CD4-positive, alpha-beta T cell treated with Interleukin-21 for 1 hour (primary cell): ENCODE measurements around the gene CDH23.

Source experiments
- DNase-seq: peaks from one replicate; pipeline ENCODE4 v3.0.0-alpha.2; 2020

Gene CDH23

GRCh38 chr10:71715026-71715425 lies 318.3 kb downstream of the CDH23 start:
- DNase-seq = no peak

DNA sequence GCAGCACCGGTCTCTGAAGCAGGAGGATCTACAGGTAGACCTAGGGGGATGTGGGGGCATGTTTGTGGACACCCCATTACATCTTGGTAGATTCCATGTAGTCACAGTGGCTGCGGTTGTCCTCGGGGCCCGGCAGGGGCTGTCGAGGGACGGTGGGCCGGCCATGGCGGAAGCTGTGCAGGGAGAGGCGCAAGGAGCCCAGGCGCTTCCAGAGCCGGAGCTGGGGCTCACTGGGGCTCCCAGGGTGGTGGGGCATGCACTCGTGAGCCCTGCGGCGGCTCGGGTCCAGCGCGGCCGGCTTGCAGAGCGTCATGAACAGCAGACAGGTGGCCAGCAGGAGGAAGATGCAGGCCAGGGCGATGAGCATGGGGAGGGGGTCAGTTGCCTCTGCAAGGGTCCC lies 319.1 kb downstream of the CDH23 start:
- no peak for DNase-seq

DNA sequence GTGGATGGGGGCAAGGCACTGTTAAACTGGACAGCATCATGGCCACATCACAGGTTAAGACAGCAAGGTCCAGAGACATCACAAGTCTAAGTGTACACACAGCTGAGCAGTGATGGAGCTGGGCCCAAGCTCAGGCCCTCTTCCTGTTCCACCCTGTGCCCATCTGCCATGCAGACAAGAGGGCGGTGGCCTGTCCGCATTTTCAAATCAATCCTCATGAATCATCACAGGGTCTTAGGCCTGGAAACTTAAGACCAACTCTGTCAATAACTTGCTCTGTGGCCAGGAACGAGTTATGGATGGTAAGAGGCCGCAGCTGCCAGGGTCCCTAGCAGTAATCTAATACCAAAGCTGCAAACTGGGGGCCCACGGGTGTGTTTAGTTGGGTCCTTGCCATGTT lies 319.7 kb downstream of the CDH23 start:
- no peak for DNase-seq

DNA sequence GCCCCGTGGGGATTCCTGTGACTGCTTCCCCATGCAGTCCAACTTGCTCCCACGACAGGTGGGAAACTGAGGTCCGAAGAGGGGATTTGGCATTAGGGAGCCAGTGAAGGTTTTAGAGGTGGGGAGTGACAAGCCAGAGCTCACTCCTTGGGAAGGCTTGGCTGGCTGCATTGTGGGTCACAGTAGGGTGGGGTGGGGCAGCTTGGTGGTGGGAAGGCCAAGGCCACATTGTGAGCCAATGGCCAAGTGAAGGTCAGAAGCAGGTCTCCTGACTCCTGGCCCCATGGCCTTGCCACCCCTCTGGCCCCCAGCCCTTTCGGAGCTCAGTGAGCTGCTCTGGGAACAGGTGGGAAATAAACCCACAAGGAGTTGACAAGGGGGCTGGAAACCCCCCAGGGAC lies 320.3 kb downstream of the CDH23 start:
- DNase-seq = no peak

DNA sequence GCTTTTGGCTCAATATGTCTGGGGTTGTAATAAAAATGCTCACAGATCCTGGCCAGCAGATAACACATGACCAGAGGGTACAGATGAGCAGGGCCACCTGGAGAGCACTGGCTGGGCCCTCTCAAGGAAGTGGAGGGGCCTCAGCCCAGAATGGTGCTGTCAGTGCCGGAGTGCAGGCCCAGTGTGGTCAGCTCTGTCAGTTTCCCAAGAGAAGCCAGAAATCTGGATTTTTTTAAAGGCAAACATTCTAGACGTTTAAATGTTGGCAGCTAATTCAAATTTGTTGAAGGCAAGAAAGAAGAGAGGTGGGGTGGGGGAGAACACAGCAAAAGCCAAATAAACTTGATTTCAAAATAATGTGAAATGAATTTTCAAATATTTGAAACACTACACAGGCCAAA lies 320.8 kb downstream of the CDH23 start:
- no peak for DNase-seq

GRCh38 chr10:71718165-71718698 lies 321.5 kb downstream of the CDH23 start:
- no peak for DNase-seq

GRCh38 chr10:71719042-71719441 lies 322.3 kb downstream of the CDH23 start:
- DNase-seq = no peak

- no peak for DNase-seq
Measured at GRCh38 chr10:71719464-71720201, 322.9 kb downstream of the CDH23 start, which contains the start of gene C10orf105. TSS of gene C10orf105 (minus strand) at chr10:71719778. CDS start at chr10:71716337, 3,441 bp downstream.

GRCh38 chr10:71720288-71720687 lies 323.6 kb downstream of the CDH23 start:
- DNase-seq = no peak

DNA sequence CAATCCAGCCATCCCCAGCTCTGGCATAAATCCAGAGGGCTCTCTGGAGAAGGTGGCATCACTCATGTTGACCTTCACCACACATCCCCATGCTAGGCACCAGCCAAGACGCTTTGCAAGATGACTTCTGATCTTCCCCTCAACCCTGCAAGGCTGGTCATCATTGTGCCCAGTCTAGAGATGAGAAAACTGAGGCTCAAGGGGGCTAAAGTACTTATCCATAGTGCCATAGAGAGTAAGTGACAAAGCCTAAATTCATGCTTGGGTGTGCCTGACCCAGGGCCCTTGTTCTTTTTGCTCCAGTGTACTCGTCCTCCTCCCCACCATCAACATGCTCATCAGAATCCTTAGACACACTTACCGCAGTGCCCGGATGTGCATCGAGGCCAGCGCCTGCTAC lies 324.6 kb downstream of the CDH23 start:
- no peak for DNase-seq

GRCh38 chr10:71722849-71723248 lies 326.1 kb downstream of the CDH23 start:
- no peak for DNase-seq

GRCh38 chr10:71723311-71723710 lies 326.6 kb downstream of the CDH23 start:
- no peak for DNase-seq

DNA sequence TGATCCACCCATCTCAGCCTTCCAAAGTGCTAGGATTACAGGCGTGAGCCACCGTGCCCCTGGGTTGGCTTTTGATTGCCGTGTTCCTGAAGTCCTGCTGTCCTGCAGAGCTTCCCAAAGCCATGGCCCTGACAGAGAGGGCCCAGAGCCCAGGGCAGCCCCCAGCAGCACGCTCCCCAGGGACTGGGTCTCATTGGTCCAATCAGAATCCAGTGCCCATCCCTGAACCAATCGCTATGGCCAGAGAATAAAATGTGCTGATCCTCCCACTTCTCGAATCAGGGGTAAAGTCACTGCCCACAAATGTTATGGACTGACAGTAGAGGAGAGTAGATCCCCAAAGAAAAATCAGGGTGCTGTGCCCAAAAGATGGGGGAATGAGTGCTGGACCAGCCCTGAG lies 327.8 kb downstream of the CDH23 start:
- no peak for DNase-seq

DNA sequence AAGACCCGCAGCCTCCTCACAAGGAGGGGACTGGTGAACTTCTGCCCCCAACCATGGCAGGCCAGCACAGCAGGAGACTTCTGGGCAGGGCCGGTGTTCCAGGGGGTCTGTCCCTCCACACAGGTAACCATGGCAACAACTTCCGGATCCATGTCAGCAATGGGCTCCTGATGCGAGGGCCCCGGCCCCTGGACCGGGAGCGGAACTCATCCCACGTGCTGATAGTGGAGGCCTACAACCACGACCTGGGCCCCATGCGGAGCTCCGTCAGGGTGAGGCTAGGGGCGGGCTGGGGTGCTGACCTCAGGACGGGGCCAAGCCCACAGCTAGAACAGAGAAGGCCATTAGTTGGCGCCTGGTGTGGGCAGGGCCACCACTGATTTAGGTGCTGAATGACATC lies 328.5 kb downstream of the CDH23 start:
- DNase-seq = no peak

DNA sequence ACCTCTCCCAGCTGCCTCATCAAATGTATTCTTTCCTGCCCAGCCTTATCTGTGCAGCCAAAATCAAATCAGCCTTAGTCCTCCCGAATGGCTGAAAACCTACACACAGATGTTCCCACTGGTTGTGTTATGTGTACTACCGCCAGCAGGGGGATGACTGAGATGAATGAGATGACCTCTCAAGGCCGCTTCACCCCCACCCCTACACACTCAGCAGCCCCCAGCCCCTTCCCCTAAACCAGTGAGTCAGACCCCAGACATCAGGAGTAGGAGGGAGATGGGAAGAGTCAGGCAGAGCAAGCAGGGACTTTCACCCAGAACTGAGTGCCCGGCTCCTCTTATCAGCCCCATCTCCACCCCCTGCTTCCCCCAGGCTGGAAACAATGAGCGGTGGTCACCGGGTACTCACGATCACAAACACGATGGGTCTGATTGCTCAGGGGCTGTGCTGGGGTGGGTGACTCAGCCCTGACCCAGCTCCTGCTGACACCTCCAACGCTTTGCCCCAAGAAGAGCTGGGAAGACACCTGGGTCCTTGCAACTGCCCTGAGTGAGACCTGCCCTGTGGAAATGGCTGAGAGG lies 329.4 kb downstream of the CDH23 start:
- DNase-seq = peak; percentile 62

- DNase-seq = peak; percentile 54
Measured at GRCh38 chr10:71726580-71727104, 329.9 kb downstream of the CDH23 start.

DNA sequence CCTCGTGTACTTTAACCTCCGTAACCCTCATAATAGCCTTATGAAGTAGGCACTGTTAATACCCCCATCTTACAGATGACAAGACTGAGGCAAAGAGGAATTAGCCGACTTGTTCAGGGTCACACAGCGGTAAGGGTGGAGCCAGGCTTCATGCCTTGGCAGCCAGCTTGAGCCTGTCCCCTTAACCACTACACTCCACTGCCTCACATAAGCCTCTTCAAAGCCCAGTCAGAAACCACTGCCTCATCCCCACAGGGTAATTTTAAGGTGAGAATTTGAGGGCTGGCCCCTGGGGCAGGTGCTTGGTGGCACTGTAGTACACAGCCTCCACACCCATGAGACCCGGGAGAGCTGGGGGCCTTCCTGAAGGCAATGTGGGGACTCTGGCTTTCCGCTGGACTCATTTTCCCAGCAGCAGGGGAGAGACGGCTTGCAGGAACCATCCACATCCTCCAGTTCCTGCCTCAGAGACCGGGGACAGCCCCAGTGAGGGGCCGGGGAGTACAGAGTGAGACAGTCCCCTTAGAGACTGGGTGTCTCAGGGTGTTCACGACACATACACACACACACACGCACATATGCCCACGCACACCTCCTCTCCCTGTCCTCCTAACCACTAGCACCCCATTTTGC lies 330.5 kb downstream of the CDH23 start:
- DNase-seq = peak; percentile 75

GRCh38 chr10:71727738-71728737 lies 331.3 kb downstream of the CDH23 start:
- peak; percentile 74 for DNase-seq

DNA sequence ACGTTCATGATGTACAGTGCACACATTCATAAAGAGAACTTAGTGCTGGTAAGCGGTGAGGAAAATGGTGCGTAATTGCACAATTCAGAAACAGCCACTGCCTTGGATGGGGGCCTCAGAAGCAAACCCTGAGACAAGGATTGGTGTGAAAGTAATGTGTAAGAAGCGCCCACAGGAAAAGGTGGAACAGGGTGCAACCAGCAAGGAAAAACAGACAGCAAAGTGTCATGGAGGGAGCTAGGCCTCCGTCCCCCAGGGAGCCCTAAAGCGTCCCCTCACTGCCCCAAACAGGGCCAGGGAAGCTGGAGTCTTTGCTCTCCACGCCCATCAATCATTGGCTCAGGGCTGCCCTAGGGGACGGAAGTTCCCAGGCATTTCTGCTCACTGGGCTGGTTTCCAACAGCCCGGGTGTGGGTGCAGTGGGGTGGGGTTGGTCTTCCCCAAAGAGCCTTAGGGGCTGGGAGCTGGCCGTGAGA lies 332.5 kb downstream of the CDH23 start:
- DNase-seq = no peak

DNA sequence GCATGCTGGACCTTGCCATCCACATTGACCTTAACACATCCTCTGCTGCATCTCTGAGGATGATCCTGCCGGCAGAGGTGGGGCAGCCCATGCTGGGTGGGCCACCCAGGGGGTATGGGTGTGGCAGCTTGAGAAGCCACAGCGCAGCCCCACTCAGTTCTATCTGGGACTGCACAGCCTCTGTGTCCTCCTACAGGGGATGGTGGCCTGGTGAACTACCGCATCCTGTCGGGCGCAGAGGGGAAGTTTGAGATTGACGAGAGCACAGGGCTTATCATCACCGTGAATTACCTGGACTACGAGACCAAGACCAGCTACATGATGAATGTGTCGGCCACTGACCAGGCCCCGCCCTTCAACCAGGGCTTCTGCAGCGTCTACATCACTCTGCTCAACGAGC lies 335.1 kb downstream of the CDH23 start:
- no peak for DNase-seq

DNA sequence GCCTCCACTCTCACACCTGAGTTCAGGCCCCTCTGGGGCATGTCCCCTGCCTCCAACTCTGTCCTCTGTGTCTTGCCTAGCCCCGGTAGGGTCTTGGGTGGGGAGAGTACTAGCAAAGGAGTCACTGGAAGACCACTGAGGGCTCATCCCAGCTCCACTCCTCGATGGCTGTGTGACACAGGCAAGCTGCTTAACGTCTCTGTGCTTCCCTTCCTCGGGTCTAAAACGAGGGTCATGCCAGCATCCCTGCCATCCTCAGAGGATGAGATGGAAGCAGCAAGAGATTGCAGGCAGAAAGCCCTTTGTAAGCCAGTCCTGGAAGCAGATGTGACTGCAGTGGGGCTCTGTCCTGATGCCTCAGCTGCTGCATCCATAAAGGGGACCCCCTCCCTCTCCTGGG lies 338.1 kb downstream of the CDH23 start:
- DNase-seq = no peak
